ENCODE data around the gene CYP3A5.

- TF ChIP-seq JUN (IDR thresholded peaks at IDR 0.05) (no peak), CTCF (IDR thresholded peaks at IDR 0.05) (no peak), RCOR1 (IDR thresholded peaks at IDR 0.05; ENCODE audit: low read depth, low read length) (no peak), POLR2A (IDR thresholded peaks at IDR 0.05; ENCODE audit: low read length) (no peak), FOXS1 (CRISPR knock-in tag; IDR thresholded peaks at IDR 0.05) (no peak)
These were observed 12.6 kb downstream of the CYP3A5 start for GRCh38 chr7:99667179-99667578.

Data from A549 (cell line).